Inflammatory macrophage treated with lipopolysaccharide for 4 hours (primary cell): ENCODE measurements around the gene SMOC1.

Experiments
- DNase-seq: peaks from one replicate; pipeline ENCODE4 v3.0.0-alpha.2; 2020

SMOC1 gene

GRCh38 chr14:69943084-69943780 is 64.0 kb downstream of the SMOC1 start:
- DNase-seq = no peak

GRCh38 chr14:69945347-69945746 is 66.1 kb downstream of the SMOC1 start:
- DNase-seq = no peak

- no peak for DNase-seq
Measured at GRCh38 chr14:69945912-69946311, 66.7 kb downstream of the SMOC1 start.

GRCh38 chr14:69948351-69948750 is 69.1 kb downstream of the SMOC1 start:
- no peak for DNase-seq

- no peak for DNase-seq
Measured at GRCh38 chr14:69951263-69951662, 72.0 kb downstream of the SMOC1 start.

- no peak for DNase-seq
Measured at GRCh38 chr14:69951935-69952334, 72.7 kb downstream of the SMOC1 start.

- DNase-seq = no peak
Measured at GRCh38 chr14:69953266-69953915, 74.2 kb downstream of the SMOC1 start.

GRCh38 chr14:69955855-69956845 is 76.9 kb downstream of the SMOC1 start:
- no peak for DNase-seq

GRCh38 chr14:69956970-69957369 is 77.8 kb downstream of the SMOC1 start:
- DNase-seq = no peak

GRCh38 chr14:69957986-69958385 is 78.8 kb downstream of the SMOC1 start:
- no peak for DNase-seq

- DNase-seq = no peak
Measured at GRCh38 chr14:69959136-69959535, 79.9 kb downstream of the SMOC1 start.

- no peak for DNase-seq
Measured at GRCh38 chr14:69960296-69960695, 81.1 kb downstream of the SMOC1 start.

- DNase-seq = no peak
Measured at GRCh38 chr14:69963966-69964365, 84.8 kb downstream of the SMOC1 start.

GRCh38 chr14:69964841-69965240 is 85.6 kb downstream of the SMOC1 start:
- DNase-seq = no peak

GRCh38 chr14:69968132-69968531 is 88.9 kb downstream of the SMOC1 start:
- DNase-seq = no peak

- DNase-seq = no peak
Measured at GRCh38 chr14:69968681-69969080, 89.5 kb downstream of the SMOC1 start.

GRCh38 chr14:69972755-69973154 is 93.5 kb downstream of the SMOC1 start:
- DNase-seq = no peak

GRCh38 chr14:69973846-69974245 is 94.6 kb downstream of the SMOC1 start:
- DNase-seq = no peak

GRCh38 chr14:69979882-69980281 is 100.7 kb downstream of the SMOC1 start:
- DNase-seq = no peak

GRCh38 chr14:69980457-69981425 is 101.5 kb downstream of the SMOC1 start:
- DNase-seq = no peak

- no peak for DNase-seq
Measured at GRCh38 chr14:69982220-69982839, 103.1 kb downstream of the SMOC1 start.

GRCh38 chr14:69982886-69983285 is 103.7 kb downstream of the SMOC1 start:
- DNase-seq = no peak
